ENCODE data around the gene KCNK13. TPM values are rescaled to one million over a fixed set of nuclear protein-coding genes. Genes with fewer than 3 reads are reported as not detected.
A peak's percentile ranks its signal among the peaks of the same experiment; 100 is the strongest.

The KCNK13 gene
- polyA plus RNA-seq, 1 of the 3 experiments (the other 2 are of a cell fraction) = not detected

DNA sequence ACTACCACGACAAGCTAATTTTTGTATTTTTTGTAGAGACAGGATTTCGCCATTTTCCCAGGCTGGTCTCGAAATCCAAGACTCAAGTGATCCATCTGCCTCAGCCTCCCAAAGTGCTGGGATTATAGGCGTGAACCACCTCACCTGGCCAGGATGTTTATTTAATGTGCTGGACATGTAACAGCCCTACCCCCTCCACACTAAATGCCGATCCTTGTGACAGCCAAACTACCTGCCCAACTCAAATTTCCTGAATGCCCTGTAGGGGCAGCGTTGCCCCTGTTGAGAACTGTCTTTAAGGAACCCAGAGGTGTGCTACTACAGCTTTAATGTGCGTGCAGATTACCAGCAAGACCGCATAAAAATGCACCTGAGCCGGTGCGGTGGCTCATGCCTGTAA lies 48.1 kb downstream of the KCNK13 start:
- no peak overlapping the region for H3K27ac ChIP-seq (ENCODE audit: low read depth in 2 of 2, low read length in 1 of 2)
- no peaks in the 10 kb centered on the region for H3K9me2 ChIP-seq
- H3K4me2 ChIP-seq = no peak overlapping the region
- peak; percentile 42 for DNase-seq
- TF ChIP-seq EZH2phosphoT487 (IDR thresholded peaks at IDR 0.05; ENCODE audit: borderline replicate concordance, low read depth) = no peak
- peak; percentile 57 for TF ChIP-seq RAD21 (IDR thresholded peaks at IDR 0.05; ENCODE audit: low read length)
- TF ChIP-seq, protein P1, sequence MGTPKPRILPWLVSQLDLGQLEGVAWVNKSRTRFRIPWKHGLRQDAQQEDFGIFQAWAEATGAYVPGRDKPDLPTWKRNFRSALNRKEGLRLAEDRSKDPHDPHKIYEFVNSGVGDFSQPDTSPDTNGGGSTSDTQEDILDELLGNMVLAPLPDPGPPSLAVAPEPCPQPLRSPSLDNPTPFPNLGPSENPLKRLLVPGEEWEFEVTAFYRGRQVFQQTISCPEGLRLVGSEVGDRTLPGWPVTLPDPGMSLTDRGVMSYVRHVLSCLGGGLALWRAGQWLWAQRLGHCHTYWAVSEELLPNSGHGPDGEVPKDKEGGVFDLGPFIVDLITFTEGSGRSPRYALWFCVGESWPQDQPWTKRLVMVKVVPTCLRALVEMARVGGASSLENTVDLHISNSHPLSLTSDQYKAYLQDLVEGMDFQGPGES (IDR thresholded peaks at IDR 0.05; ENCODE audit: low read depth, low read length) = no peak
- TF ChIP-seq, protein P2, sequence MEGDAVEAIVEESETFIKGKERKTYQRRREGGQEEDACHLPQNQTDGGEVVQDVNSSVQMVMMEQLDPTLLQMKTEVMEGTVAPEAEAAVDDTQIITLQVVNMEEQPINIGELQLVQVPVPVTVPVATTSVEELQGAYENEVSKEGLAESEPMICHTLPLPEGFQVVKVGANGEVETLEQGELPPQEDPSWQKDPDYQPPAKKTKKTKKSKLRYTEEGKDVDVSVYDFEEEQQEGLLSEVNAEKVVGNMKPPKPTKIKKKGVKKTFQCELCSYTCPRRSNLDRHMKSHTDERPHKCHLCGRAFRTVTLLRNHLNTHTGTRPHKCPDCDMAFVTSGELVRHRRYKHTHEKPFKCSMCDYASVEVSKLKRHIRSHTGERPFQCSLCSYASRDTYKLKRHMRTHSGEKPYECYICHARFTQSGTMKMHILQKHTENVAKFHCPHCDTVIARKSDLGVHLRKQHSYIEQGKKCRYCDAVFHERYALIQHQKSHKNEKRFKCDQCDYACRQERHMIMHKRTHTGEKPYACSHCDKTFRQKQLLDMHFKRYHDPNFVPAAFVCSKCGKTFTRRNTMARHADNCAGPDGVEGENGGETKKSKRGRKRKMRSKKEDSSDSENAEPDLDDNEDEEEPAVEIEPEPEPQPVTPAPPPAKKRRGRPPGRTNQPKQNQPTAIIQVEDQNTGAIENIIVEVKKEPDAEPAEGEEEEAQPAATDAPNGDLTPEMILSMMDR (IDR thresholded peaks at IDR 0.05) = peak; percentile 49
- no peak for TF ChIP-seq MEF2A (IDR thresholded peaks at IDR 0.05; ENCODE audit: borderline replicate concordance, low read depth)
- no peak for TF ChIP-seq CHD2 (IDR thresholded peaks at IDR 0.05; ENCODE audit: low read length, partially characterized antibody)
- POLR2A ChIA-PET = interaction anchor here (0.6 kb wide), 1 partner anchor 52 kb away, joined by 3 read pairs; no protein-coding TSS in a partner anchor
- H3K4me3 ChIP-seq (ENCODE audit: low read depth in 2 of 2, low read length in 1 of 2) = no peak overlapping the region
- 64% methylated on average over 10 of the region's 10 CpGs for WGBS (ENCODE audit: low lambda C conversion rate)
- CTCF ChIA-PET = interaction anchor here (0.6 to 3.5 kb wide), 12 partner anchors 9 to 137 kb away, joined by 3 to 29 read pairs (median 4); no protein-coding TSS in a partner anchor
- no peaks in the 10 kb centered on the region; the same call in 1 of the 2 replicates for H3K27me3 ChIP-seq (ENCODE audit: insufficient read depth)
- no peaks in the 10 kb centered on the region for H3K36me3 ChIP-seq (replicated peaks in 1 of 2; ENCODE audit: control insufficient read depth in 1 of 2, insufficient read depth in 2 of 2, low read length in 1 of 2)
- H3K9ac ChIP-seq = no peak overlapping the region
- H3K79me2 ChIP-seq (ENCODE audit: insufficient read depth) = no peaks in the 10 kb centered on the region
- no peaks in the 10 kb centered on the region for H3F3A ChIP-seq (replicated peaks; ENCODE audit: insufficient read depth)
- H4K20me1 ChIP-seq (ENCODE audit: insufficient read depth) = no peaks in the 10 kb centered on the region
- no peaks in the 10 kb centered on the region for H3K4me1 ChIP-seq (ENCODE audit: control insufficient read depth in 1 of 2, insufficient read depth in 2 of 2, low read depth in 1 of 2, low read length in 1 of 2)
- H2AFZ ChIP-seq (ENCODE audit: low read depth) = no peak overlapping the region
- H3K9me3 ChIP-seq = no peaks in the 10 kb centered on the region

DNA sequence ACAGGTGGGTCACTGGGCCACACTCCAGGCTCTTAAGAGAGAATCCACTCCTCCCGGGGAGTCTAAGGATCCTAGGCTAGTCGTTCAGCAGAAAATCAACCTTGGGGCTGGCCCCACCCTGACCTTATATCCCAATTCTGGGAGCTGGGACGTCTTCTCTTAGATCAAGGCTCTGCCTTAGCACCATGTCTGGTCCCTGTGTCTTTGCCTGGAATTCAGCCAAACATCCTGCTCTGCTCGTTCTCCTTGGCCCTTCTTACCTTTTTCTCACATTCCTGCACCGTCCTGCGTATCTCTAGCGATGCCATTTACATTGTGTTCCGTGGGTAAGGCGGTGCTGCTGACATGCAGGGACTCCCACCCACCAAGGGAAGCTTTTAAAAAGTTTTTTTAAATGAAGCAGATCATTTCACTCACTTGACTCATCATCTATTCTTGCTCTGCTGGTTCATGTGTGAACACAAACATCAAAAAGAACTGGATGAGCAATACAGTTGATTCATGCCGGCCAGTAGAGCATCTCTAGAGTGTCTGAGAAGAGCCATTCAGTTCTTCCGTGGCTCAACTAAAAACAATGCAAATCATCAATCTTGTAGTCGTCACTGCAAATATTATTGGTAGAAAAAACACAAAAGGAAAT lies 50.2 kb downstream of the KCNK13 start:
- Histone ChIP-seq H3K4me1 (ENCODE audit: control insufficient read depth in 1 of 2, insufficient read depth in 2 of 2, low read depth in 1 of 2, low read length in 1 of 2) (no peaks in the 10 kb centered on the region), H3K27ac (ENCODE audit: low read depth in 2 of 2, low read length in 1 of 2) (no peak overlapping the region), H3K4me3 (ENCODE audit: low read depth in 2 of 2, low read length in 1 of 2) (no peak overlapping the region), H4K20me1 (ENCODE audit: insufficient read depth) (no peaks in the 10 kb centered on the region), H3F3A (replicated peaks; ENCODE audit: insufficient read depth) (no peaks in the 10 kb centered on the region), H3K4me2 (peak overlapping the region; percentile 56), H3K79me2 (ENCODE audit: insufficient read depth) (no peaks in the 10 kb centered on the region), H3K9me2 (no peaks in the 10 kb centered on the region), H3K36me3 (replicated peaks in 1 of 2; ENCODE audit: control insufficient read depth in 1 of 2, insufficient read depth in 2 of 2, low read length in 1 of 2) (no peaks in the 10 kb centered on the region), H2AFZ (ENCODE audit: low read depth) (no peak overlapping the region), H3K9me3 (no peaks in the 10 kb centered on the region), H3K27me3 (ENCODE audit: insufficient read depth) (no peaks in the 10 kb centered on the region; the same call in 1 of the 2 replicates), H3K9ac (no peak overlapping the region)
- POLR2A ChIA-PET = no interaction called here
- 30% methylated on average over 12 of the region's 12 CpGs for WGBS (ENCODE audit: low lambda C conversion rate)
- CTCF ChIA-PET = interaction anchor here (2.6 to 3.5 kb wide), 2 partner anchors 11 to 123 kb away, joined by 27 to 29 read pairs; no protein-coding TSS in a partner anchor
- DNase-seq = no peak
- TF ChIP-seq GABPA (IDR thresholded peaks at IDR 0.05; ENCODE audit: low read depth) = no peak
- no peak for TF ChIP-seq YY1 (IDR thresholded peaks at IDR 0.05; ENCODE audit: low read depth)
- TF ChIP-seq RAD21 (IDR thresholded peaks at IDR 0.05; ENCODE audit: low read length) = no peak
- peak; percentile 92 for TF ChIP-seq MEF2A (IDR thresholded peaks at IDR 0.05; ENCODE audit: borderline replicate concordance, low read depth)
- no peak for TF ChIP-seq FOXJ3 (CRISPR knock-in tag; IDR thresholded peaks at IDR 0.05)
- peak in 1 of 2 experiments; percentile 23; a peak in 1 of 4 replicates for TF ChIP-seq EP300 (IDR thresholded peaks at IDR 0.05; ENCODE audit: borderline replicate concordance in 1 of 2, low read depth in 1 of 2, low read length in 1 of 2)
- TF ChIP-seq, protein P3, sequence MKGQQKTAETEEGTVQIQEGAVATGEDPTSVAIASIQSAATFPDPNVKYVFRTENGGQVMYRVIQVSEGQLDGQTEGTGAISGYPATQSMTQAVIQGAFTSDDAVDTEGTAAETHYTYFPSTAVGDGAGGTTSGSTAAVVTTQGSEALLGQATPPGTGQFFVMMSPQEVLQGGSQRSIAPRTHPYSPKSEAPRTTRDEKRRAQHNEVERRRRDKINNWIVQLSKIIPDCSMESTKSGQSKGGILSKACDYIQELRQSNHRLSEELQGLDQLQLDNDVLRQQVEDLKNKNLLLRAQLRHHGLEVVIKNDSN (IDR thresholded peaks at IDR 0.05; ENCODE audit: borderline replicate concordance, low read depth) = no peak
- no peak for TF ChIP-seq MXI1 (IDR thresholded peaks at IDR 0.05; ENCODE audit: low read depth, low read length)
- no peak for TF ChIP-seq NRF1 (IDR thresholded peaks at IDR 0.05; ENCODE audit: low read depth, low read length)
- TF ChIP-seq, protein P4, sequence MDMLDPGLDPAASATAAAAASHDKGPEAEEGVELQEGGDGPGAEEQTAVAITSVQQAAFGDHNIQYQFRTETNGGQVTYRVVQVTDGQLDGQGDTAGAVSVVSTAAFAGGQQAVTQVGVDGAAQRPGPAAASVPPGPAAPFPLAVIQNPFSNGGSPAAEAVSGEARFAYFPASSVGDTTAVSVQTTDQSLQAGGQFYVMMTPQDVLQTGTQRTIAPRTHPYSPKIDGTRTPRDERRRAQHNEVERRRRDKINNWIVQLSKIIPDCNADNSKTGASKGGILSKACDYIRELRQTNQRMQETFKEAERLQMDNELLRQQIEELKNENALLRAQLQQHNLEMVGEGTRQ (IDR thresholded peaks at IDR 0.05; ENCODE audit: borderline replicate concordance, low read depth, low read length) = no peak
- no peak for TF ChIP-seq RFX5 (IDR thresholded peaks at IDR 0.05; ENCODE audit: low read length)
- no peak for TF ChIP-seq TAF1 (IDR thresholded peaks at IDR 0.05; ENCODE audit: borderline replicate concordance, low read depth, low read length)
- peak; percentile 80 for TF ChIP-seq FOSL2 (IDR thresholded peaks at IDR 0.05; ENCODE audit: borderline replicate concordance, low read depth)
- TF ChIP-seq FOXM1 (IDR thresholded peaks at IDR 0.05; ENCODE audit: low read depth) = no peak
- TF ChIP-seq, protein P5, sequence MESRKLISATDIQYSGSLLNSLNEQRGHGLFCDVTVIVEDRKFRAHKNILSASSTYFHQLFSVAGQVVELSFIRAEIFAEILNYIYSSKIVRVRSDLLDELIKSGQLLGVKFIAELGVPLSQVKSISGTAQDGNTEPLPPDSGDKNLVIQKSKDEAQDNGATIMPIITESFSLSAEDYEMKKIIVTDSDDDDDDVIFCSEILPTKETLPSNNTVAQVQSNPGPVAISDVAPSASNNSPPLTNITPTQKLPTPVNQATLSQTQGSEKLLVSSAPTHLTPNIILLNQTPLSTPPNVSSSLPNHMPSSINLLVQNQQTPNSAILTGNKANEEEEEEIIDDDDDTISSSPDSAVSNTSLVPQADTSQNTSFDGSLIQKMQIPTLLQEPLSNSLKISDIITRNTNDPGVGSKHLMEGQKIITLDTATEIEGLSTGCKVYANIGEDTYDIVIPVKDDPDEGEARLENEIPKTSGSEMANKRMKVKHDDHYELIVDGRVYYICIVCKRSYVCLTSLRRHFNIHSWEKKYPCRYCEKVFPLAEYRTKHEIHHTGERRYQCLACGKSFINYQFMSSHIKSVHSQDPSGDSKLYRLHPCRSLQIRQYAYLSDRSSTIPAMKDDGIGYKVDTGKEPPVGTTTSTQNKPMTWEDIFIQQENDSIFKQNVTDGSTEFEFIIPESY (IDR thresholded peaks at IDR 0.05; ENCODE audit: borderline replicate concordance, low read depth) = no peak

All from SK-N-SH (cell line).